HepG2 (cell line): ENCODE results near the gene CGREF1. TPM values are rescaled to one million over a fixed set of nuclear protein-coding genes. Genes with fewer than 3 reads are reported as not detected.

Experiments used
- EP300 ChIP-seq, 3 experiments: sonication (generic) in 1 of 3; formaldehyde crosslinking in 1 of 3; IDR thresholded peaks; 2 replicates each; pipeline versions ENCODE4 v1.5.1 to v1.6.1; 2011 to 2020; ENCODE audit warnings: low read depth in 2 of 3, low read length in 2 of 3, borderline replicate concordance in 1 of 3, improper control_type of control experiment in 1 of 3, mild to moderate bottlenecking in 1 of 3, missing genetic modification reagents in 1 of 3, moderate library complexity in 1 of 3
- ETV6 ChIP-seq: sonication (generic); formaldehyde crosslinking; conservative IDR thresholded peaks from 2 replicates; pipeline ENCODE4 v1.4.0; 2020; ENCODE audit warnings: missing genetic modification reagents
- FOXJ3 ChIP-seq: sonication (generic); formaldehyde crosslinking; IDR thresholded peaks from 2 replicates; pipeline ENCODE4 v1.4.0; 2020; ENCODE audit warnings: missing genetic modification reagents, mild to moderate bottlenecking, borderline replicate concordance
- GFI1 ChIP-seq: sonication (generic); formaldehyde crosslinking; IDR thresholded peaks from 2 replicates; pipeline ENCODE4 v1.5.0; 2020; ENCODE audit warnings: missing genetic modification reagents, mild to moderate bottlenecking, borderline replicate concordance
- GMEB2 ChIP-seq: IDR thresholded peaks from 2 replicates; pipeline ENCODE4 v1.6.1; 2016; ENCODE audit warnings: missing biosample characterization, missing genetic modification reagents, low read depth
- GPBP1L1 ChIP-seq: sonication (generic); formaldehyde crosslinking; IDR thresholded peaks from 2 replicates; pipeline ENCODE4 v1.5.0; 2020; ENCODE audit warnings: mild to moderate bottlenecking, missing genetic modification reagents
- HNF4A ChIP-seq: sonication (generic); formaldehyde crosslinking; IDR thresholded peaks from 2 replicates; pipeline ENCODE4 v1.4.0; 2020; ENCODE audit warnings: missing genetic modification reagents
- NCOA2 ChIP-seq: sonication (generic); formaldehyde crosslinking; IDR thresholded peaks from 2 replicates; pipeline ENCODE4 v1.8.0; 2022; ENCODE audit warnings: inconsistent platforms
- SALL1 ChIP-seq: sonication (generic); formaldehyde crosslinking; IDR thresholded peaks from 2 replicates; pipeline ENCODE4 v1.8.0; 2022; ENCODE audit warnings: mild to moderate bottlenecking, missing genetic modification reagents
- SNAPC2 ChIP-seq: sonication (generic); formaldehyde crosslinking; IDR thresholded peaks from 2 replicates; pipeline ENCODE4 v1.8.1; 2022; ENCODE audit warnings: mild to moderate bottlenecking, missing genetic modification reagents
- TBX3 ChIP-seq: fragments of 450-650 bp; IDR thresholded peaks from 2 replicates; pipeline ENCODE4 v1.6.1; 2017; ENCODE audit warnings: antibody characterized with exemption, mild to moderate bottlenecking, inconsistent platforms, borderline replicate concordance
- THYN1 ChIP-seq: sonication (generic); formaldehyde crosslinking; IDR thresholded peaks from 2 replicates; pipeline ENCODE4 v1.8.1; 2023; ENCODE audit warnings: low read depth, mild to moderate bottlenecking, moderate library complexity, missing genetic modification reagents, borderline replicate concordance
- ZBTB46 ChIP-seq: sonication (generic); formaldehyde crosslinking; IDR thresholded peaks from 2 replicates; pipeline ENCODE4 v1.4.0; 2020; ENCODE audit warnings: mild to moderate bottlenecking, missing genetic modification reagents, borderline replicate concordance
- ZNF143 ChIP-seq: sonication (generic); formaldehyde crosslinking; IDR thresholded peaks from 2 replicates; pipeline ENCODE4 v1.4.0; 2020; ENCODE audit warnings: missing genetic modification reagents
- ZNF431 ChIP-seq: sonication (generic); formaldehyde crosslinking; IDR thresholded peaks from 2 replicates; pipeline ENCODE4 v1.9.0; 2022; ENCODE audit warnings: missing genetic modification reagents, low read depth, mild to moderate bottlenecking, borderline replicate concordance
- ZNF557 ChIP-seq: sonication (generic); formaldehyde crosslinking; IDR thresholded peaks from 2 replicates; pipeline ENCODE4 v1.4.0; 2020; ENCODE audit warnings: missing genetic modification reagents
- ZNF691 ChIP-seq: sonication (generic); formaldehyde crosslinking; IDR thresholded peaks from 2 replicates; pipeline ENCODE4 v1.4.0; 2020; ENCODE audit warnings: missing genetic modification reagents, low read depth, mild to moderate bottlenecking, borderline replicate concordance
- polyA plus RNA-seq, 8 experiments: library from polyadenylated mRNA; depleted of rRNA in 3 of 8; stranded (reverse) in 7 of 8; unstranded in 1 of 8; fragments of >200 nt; fragmentation: Illumina TruSeq in 4 of 8; extraction: Trizol in 4 of 8; gene quantifications; 2 replicates each; pipeline versions ENCODE4 v1.2.1 to v1.2.3, GENCODE V29; 2011 to 2016; ENCODE audit warnings: low read depth in 4 of 8, missing spikeins in 1 of 8, mixed read lengths in 1 of 8; ENCODE audit not compliant: insufficient read depth in 1 of 8
- total RNA-seq, 5 experiments: library from RNA; depleted of rRNA; stranded (reverse); fragments of >200 nt; fragmentation: Illumina TruSeq; extraction: Trizol; gene quantifications; 2 replicates each; pipeline ENCODE4 v1.2.3, GENCODE V29; 2016; ENCODE audit warnings: low read depth in 1 of 5

Gene CGREF1
- total and polyA plus RNA-seq, 2 of the 13 experiments (the other 11 are each of a cell fraction or from before 2014, with no cell fraction given): 13.9 to 23.4 TPM

- TF ChIP-seq ZNF691 (no peak; the same call in 1 of the 2 replicates), GFI1 (CRISPR knock-in tag) (no peak), SNAPC2 (CRISPR knock-in tag) (no peak), TBX3 (no peak), EP300 (IDR thresholded peaks at IDR 0.05; ENCODE audit: low read depth in 2 of 2, low read length in 2 of 2) (no peak), EP300 (CRISPR knock-in tag; IDR thresholded peaks at IDR 0.05; ENCODE audit: borderline replicate concordance) (no peak), ZNF431 (CRISPR knock-in tag) (0 out of 2 replicates have a peak, but pooled peaks have one; percentile 69), SALL1 (no peak; the same call in 1 of the 2 replicates), ZNF143 (CRISPR knock-in tag) (no peak), FOXJ3 (CRISPR knock-in tag) (no peak), ZNF557 (CRISPR knock-in tag) (no peak), NCOA2 (CRISPR knock-in tag) (no peak), ETV6 (CRISPR knock-in tag) (no peak), GPBP1L1 (CRISPR knock-in tag) (no peak), GMEB2 (CRISPR knock-in tag) (no peak), ZBTB46 (CRISPR knock-in tag) (no peak), HNF4A (CRISPR knock-in tag) (no peak), THYN1 (CRISPR knock-in tag) (no peak)
Measured at GRCh38 chr2:27118525-27119329, at the start of gene CGREF1 (continued).
